ENCODE data around the gene ZFP36L1.

- TF ChIP-seq, protein P1, sequence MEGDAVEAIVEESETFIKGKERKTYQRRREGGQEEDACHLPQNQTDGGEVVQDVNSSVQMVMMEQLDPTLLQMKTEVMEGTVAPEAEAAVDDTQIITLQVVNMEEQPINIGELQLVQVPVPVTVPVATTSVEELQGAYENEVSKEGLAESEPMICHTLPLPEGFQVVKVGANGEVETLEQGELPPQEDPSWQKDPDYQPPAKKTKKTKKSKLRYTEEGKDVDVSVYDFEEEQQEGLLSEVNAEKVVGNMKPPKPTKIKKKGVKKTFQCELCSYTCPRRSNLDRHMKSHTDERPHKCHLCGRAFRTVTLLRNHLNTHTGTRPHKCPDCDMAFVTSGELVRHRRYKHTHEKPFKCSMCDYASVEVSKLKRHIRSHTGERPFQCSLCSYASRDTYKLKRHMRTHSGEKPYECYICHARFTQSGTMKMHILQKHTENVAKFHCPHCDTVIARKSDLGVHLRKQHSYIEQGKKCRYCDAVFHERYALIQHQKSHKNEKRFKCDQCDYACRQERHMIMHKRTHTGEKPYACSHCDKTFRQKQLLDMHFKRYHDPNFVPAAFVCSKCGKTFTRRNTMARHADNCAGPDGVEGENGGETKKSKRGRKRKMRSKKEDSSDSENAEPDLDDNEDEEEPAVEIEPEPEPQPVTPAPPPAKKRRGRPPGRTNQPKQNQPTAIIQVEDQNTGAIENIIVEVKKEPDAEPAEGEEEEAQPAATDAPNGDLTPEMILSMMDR (IDR thresholded peaks at IDR 0.05): no peak
- TF ChIP-seq EP300 (IDR thresholded peaks at IDR 0.05): no peak
- no peak for TF ChIP-seq POLR2A (IDR thresholded peaks at IDR 0.05)
- TF ChIP-seq POLR2AphosphoS5 (IDR thresholded peaks at IDR 0.05): no peak
These were observed 43.1 kb downstream of the ZFP36L1 start for GRCh38 chr14:68749487-68750475.

Data from upper lobe of left lung (tissue), 4 donors.